ENCODE results near the gene PPP1R14D. TPM values are rescaled to one million over a fixed set of nuclear protein-coding genes. Genes with fewer than 3 reads are reported as not detected.
A peak's percentile ranks its signal among the peaks of the same experiment; 100 is the strongest.

Gene PPP1R14D
- total RNA-seq, 1 experiment from 2014 or later, result not detected

DNA sequence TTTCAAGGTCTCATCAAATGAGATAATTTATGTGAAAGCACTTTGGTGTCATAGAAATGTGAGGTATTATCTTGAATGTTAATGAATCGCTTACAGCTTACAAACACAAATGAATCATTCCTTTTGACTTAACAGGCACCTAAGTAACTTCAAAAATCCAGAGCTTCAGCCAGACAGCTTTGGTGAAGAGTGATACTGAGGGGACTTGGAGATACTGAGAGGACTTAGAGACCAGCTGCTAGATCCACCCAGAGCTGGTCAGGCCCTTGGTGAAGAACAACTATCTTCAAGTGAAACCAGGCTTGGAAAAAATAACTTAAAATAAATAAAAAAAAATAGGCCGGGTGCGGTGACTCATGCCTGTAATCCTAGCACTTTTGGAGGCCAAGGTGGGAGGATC is 37.8 kb downstream of the PPP1R14D start:
- intact Hi-C loops (cut with micrococcal nuclease), result no loop called here
- POLR2A ChIA-PET, result no interaction called here
- Histone ChIP-seq H2AFZ (ENCODE audit: low read depth, low read length, poor library complexity, severe bottlenecking) (no peak overlapping the region), H3K9me3 (ENCODE audit: control insufficient read depth in 1 of 2, insufficient read depth in 1 of 2, low read depth in 1 of 2, low read length in 2 of 2) (no peaks in the 10 kb centered on the region), H3K4me2 (ENCODE audit: low read length) (peak overlapping the region; percentile 66), H3K9me2 (ENCODE audit: insufficient read depth) (no peaks in the 10 kb centered on the region), H3K9ac (ENCODE audit: low read length) (peak overlapping the region; percentile 30), H3K27me3 (ENCODE audit: insufficient read depth, low read length) (no peaks in the 10 kb centered on the region), H3K4me3 (replicated peaks in 1 of 2; ENCODE audit: low read depth in 1 of 2, low read length in 2 of 2) (no peak overlapping the region), H3K36me3 (ENCODE audit: control insufficient read depth in 1 of 2, insufficient read depth in 2 of 2, low read length in 2 of 2) (no peaks in the 10 kb centered on the region), H3K4me1 (ENCODE audit: control insufficient read depth in 1 of 2, insufficient read depth in 2 of 2, low read length in 2 of 2) (peaks cover 92 to 98% of the 10 kb centered on the region in 2 experiments), H3K27ac (ENCODE audit: low read depth, low read length) (peak overlapping the region; percentile 55; the same call in 1 of the 2 replicates), H3K79me2 (ENCODE audit: insufficient read depth, low read length) (peaks cover 45% of the 10 kb centered on the region), H4K20me1 (ENCODE audit: insufficient read depth) (peaks cover 12% of the 10 kb centered on the region; the same call in 1 of the 2 replicates)
- TF ChIP-seq, protein P1, sequence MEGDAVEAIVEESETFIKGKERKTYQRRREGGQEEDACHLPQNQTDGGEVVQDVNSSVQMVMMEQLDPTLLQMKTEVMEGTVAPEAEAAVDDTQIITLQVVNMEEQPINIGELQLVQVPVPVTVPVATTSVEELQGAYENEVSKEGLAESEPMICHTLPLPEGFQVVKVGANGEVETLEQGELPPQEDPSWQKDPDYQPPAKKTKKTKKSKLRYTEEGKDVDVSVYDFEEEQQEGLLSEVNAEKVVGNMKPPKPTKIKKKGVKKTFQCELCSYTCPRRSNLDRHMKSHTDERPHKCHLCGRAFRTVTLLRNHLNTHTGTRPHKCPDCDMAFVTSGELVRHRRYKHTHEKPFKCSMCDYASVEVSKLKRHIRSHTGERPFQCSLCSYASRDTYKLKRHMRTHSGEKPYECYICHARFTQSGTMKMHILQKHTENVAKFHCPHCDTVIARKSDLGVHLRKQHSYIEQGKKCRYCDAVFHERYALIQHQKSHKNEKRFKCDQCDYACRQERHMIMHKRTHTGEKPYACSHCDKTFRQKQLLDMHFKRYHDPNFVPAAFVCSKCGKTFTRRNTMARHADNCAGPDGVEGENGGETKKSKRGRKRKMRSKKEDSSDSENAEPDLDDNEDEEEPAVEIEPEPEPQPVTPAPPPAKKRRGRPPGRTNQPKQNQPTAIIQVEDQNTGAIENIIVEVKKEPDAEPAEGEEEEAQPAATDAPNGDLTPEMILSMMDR (IDR thresholded peaks at IDR 0.05 in 2 of 3, conservative IDR thresholded peaks at IDR 0.05 in 1 of 3; ENCODE audit: borderline replicate concordance in 1 of 3, insufficient read depth in 1 of 3, low read depth in 2 of 3, low read length in 2 of 3), result no peak
- TF ChIP-seq ZFX (IDR thresholded peaks at IDR 0.05), result no peak
- no peak for TF ChIP-seq POLR2AphosphoS5 (IDR thresholded peaks at IDR 0.05; ENCODE audit: low read depth, low read length)
- TF ChIP-seq SIN3A (IDR thresholded peaks at IDR 0.05; ENCODE audit: low read depth), result no peak
- TF ChIP-seq, protein P2, sequence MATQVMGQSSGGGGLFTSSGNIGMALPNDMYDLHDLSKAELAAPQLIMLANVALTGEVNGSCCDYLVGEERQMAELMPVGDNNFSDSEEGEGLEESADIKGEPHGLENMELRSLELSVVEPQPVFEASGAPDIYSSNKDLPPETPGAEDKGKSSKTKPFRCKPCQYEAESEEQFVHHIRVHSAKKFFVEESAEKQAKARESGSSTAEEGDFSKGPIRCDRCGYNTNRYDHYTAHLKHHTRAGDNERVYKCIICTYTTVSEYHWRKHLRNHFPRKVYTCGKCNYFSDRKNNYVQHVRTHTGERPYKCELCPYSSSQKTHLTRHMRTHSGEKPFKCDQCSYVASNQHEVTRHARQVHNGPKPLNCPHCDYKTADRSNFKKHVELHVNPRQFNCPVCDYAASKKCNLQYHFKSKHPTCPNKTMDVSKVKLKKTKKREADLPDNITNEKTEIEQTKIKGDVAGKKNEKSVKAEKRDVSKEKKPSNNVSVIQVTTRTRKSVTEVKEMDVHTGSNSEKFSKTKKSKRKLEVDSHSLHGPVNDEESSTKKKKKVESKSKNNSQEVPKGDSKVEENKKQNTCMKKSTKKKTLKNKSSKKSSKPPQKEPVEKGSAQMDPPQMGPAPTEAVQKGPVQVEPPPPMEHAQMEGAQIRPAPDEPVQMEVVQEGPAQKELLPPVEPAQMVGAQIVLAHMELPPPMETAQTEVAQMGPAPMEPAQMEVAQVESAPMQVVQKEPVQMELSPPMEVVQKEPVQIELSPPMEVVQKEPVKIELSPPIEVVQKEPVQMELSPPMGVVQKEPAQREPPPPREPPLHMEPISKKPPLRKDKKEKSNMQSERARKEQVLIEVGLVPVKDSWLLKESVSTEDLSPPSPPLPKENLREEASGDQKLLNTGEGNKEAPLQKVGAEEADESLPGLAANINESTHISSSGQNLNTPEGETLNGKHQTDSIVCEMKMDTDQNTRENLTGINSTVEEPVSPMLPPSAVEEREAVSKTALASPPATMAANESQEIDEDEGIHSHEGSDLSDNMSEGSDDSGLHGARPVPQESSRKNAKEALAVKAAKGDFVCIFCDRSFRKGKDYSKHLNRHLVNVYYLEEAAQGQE (IDR thresholded peaks at IDR 0.05; ENCODE audit: low read depth), result no peak
- no peak for TF ChIP-seq CEBPB (IDR thresholded peaks at IDR 0.05; ENCODE audit: low read depth)
- TF ChIP-seq YY1 (IDR thresholded peaks at IDR 0.05; ENCODE audit: extremely low read depth, insufficient replicate concordance, low read depth, low read length), result no peak
- TF ChIP-seq RAD21 (IDR thresholded peaks at IDR 0.05; ENCODE audit: low read depth), result no peak
- no peak for TF ChIP-seq EZH2phosphoT487 (IDR thresholded peaks at IDR 0.05; ENCODE audit: borderline replicate concordance)
- no peak for TF ChIP-seq EZH2 (IDR thresholded peaks at IDR 0.05)
- no peak for TF ChIP-seq SP1 (IDR thresholded peaks at IDR 0.05; ENCODE audit: low read depth)
- no peak for TF ChIP-seq ELF1 (IDR thresholded peaks at IDR 0.05; ENCODE audit: borderline replicate concordance, low read depth)
- no peak for TF ChIP-seq SRF (IDR thresholded peaks at IDR 0.05; ENCODE audit: low read depth)
- TF ChIP-seq, protein P3, sequence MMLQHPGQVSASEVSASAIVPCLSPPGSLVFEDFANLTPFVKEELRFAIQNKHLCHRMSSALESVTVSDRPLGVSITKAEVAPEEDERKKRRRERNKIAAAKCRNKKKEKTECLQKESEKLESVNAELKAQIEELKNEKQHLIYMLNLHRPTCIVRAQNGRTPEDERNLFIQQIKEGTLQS (IDR thresholded peaks at IDR 0.05), result no peak
- no peak for TF ChIP-seq EGR1 (IDR thresholded peaks at IDR 0.05; ENCODE audit: low read depth)
- TF ChIP-seq POLR2A (IDR thresholded peaks at IDR 0.05; ENCODE audit: borderline replicate concordance, extremely low read depth, insufficient read depth, insufficient read length), result no peak
- BruUV-seq (replicated peaks), result no TSS peak
- CTCF ChIA-PET, result interaction anchor here (1.3 kb wide), 1 partner anchor 103 kb away, joined by 3 read pairs; no protein-coding TSS in a partner anchor
- ATAC-seq, result no peak
- RAD21 ChIA-PET (ENCODE audit: low non-redundant PET in 1 of 2, low total read pairs in 2 of 2, uncharacterized antibody in 2 of 2, unreplicated experiment in 2 of 2), result no interaction called here
- no peak for DNase-seq (ENCODE audit: low read depth, low spot score)

Measured in HCT116 (cell line).